Skeletal muscle tissue (tissue), 4 donors: ENCODE results near the gene C6. TPM values are rescaled to one million over a fixed set of nuclear protein-coding genes. Genes with fewer than 3 reads are reported as not detected.
"Not testable (repeated sequence)": the region's sequence is repeated elsewhere in the genome, so short reads cannot be mapped to it uniquely, and the experiment has no call there.

Source experiments
- H3K27ac ChIP-seq: one replicate; pipeline ENCODE4 v1.7.0; 2013; ENCODE audit warnings: mild to moderate bottlenecking, low read depth, low read length, inconsistent platforms
- H3K27me3 ChIP-seq, 3 donors: one replicate each; pipeline ENCODE4 v1.7.0; 2013; ENCODE audit warnings: low read length in 3 of 3; ENCODE audit not compliant: control insufficient read depth in 3 of 3, insufficient read depth in 3 of 3
- H3K36me3 ChIP-seq, 3 donors: one replicate each; pipeline ENCODE4 v1.7.0; 2013; ENCODE audit warnings: low read length in 3 of 3; ENCODE audit not compliant: control insufficient read depth in 3 of 3, insufficient read depth in 3 of 3
- H3K4me1 ChIP-seq, 3 donors: one replicate each; pipeline ENCODE4 v1.7.0; 2013; ENCODE audit warnings: low read length in 3 of 3, mild to moderate bottlenecking in 3 of 3; ENCODE audit not compliant: control insufficient read depth in 3 of 3, insufficient read depth in 3 of 3
- H3K4me3 ChIP-seq, 3 donors: one replicate each; pipeline ENCODE4 v1.7.0; 2013; ENCODE audit warnings: low read length in 3 of 3
- H3K9ac ChIP-seq, 3 donors: one replicate each; pipeline ENCODE4 v1.7.0; 2013; ENCODE audit warnings: low read length in 3 of 3, mild to moderate bottlenecking in 3 of 3, moderate library complexity in 2 of 3, low read depth in 1 of 3
- H3K9me3 ChIP-seq, 3 donors: one replicate each; pipeline ENCODE4 v1.7.0; 2013; ENCODE audit warnings: low read length in 3 of 3; ENCODE audit not compliant: control insufficient read depth in 3 of 3
- total RNA-seq: library from RNA; depleted of rRNA; stranded (reverse); fragments of >200 nt; gene quantifications from one replicate; pipeline ENCODE4 v1.2.3, GENCODE V29; 2014
- donor health status: Osteomylitis.

C6 gene
- total RNA-seq, 1 donor from 2014 or later, result not detected

DNA sequence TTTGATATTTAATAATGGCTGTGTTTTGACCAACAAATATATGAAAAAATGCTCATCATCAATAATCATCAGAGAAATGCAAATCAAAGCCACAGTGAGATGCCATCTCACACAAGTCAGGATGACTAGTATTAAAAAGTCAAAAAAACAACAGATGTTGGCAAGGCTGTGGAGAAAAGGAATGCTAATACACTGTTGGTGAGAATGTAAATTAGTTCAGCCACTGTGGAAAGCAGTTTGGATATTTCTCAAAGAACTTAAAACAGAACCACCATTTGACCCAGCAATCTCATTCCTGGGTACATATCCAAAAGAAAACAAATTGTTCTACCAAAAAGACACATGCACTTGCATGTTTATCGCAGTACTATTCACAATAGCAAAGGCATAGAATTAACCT, 30.0 kb downstream of the C6 start:
- H3K36me3 ChIP-seq, H3K4me3 ChIP-seq, H3K9me3 ChIP-seq, H3K27me3 ChIP-seq, H3K4me1 ChIP-seq, H3K9ac ChIP-seq, H3K27ac ChIP-seq: not testable (repeated sequence)

DNA sequence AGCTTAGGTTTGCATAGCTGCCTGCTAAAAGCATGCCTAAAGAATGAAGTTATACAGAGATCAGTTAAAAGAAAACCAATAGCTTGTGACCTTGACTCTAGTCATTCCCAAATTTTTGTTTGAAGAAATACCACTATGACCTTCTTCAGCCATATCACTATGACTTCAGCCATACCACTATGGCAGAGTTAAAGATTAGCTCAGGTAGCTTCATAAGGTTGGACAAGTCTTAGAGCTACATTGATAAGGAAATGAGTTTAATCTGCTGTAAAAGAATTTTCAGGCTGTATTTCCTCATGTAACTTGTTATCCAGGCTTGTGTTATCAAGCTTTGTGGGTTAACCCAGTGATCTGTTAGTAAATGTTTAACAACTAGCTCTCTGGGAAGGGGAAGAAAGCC, 30.7 kb downstream of the C6 start:
- Histone ChIP-seq H3K9me3 (no peaks in the 10 kb centered on the region), H3K4me1 (no peaks in the 10 kb centered on the region), H3K9ac (no peak overlapping the region), H3K36me3 (no peaks in the 10 kb centered on the region), H3K4me3 (no peak overlapping the region), H3K27me3 (no peaks in the 10 kb centered on the region), H3K27ac (no peak overlapping the region)

DNA sequence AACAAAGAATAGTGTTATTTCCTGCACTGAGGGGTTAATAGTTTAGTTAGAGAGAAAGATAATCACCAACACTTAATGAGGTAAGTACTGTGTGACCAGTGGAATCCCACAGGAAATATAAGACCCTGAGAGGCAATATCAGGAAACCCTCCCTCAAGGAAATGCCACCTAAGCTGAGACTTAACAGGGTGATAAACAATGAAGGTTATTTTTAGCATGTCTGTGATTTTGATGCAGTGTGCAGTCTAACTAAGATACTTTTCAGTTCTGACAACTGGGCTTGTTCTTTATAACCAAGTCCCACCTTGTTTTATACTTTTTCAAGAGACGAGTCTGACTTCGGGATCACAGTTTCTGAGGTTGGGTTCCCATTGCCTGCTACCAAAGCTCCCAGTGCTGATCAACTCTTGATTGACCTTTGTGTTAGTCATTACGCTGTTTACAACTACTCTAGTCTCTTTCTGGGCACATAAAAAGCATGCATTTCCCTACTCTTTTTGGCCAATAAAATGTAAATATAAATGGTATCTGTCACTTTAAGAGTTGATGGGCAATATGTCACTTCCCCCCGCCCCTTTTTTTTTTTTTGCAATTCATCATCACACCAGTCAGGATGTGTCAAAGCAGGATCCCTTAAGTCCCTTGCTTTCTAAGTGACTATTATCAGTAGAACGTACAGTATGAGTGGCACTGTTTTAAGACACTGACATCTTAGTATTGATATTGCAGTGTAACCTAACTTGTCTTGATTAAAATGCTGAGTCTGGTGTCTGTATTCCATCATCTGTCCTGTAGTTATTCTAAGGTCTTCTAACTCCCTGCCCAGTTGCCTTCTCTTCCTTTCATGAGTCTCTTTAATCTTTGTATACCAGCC, 31.4 kb downstream of the C6 start:
- Histone ChIP-seq H3K9me3 (no peaks in the 10 kb centered on the region), H3K27me3 (no peaks in the 10 kb centered on the region), H3K36me3 (no peaks in the 10 kb centered on the region), H3K4me1 (no peaks in the 10 kb centered on the region), H3K27ac (no peak overlapping the region), H3K4me3 (no peak overlapping the region), H3K9ac (no peak overlapping the region)

DNA sequence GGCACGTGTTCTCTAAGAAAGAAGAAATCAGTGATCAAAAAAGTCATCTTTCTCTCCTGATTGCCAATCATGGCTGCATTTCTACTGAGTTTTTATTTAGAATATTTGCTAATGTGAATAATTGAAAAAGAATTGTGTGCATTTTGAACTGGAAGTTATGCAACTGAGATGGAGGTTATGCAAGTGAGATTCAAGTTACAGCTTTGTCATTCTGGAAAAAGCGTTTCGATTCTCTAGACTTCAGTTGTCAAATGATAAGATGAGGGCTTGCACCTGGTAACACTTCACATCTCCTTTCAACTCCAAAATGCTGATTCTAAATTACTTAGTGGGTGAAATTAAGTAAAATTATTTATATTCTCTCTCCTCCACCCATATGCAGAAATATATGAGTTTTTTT, 36.4 kb downstream of the C6 start:
- no peaks in the 10 kb centered on the region for H3K4me1 ChIP-seq
- H3K9ac ChIP-seq, result no peak overlapping the region
- H3K27me3 ChIP-seq, result no peaks in the 10 kb centered on the region
- H3K27ac ChIP-seq, result no peak overlapping the region
- no peaks in the 10 kb centered on the region for H3K9me3 ChIP-seq
- H3K4me3 ChIP-seq, result no peak overlapping the region
- no peaks in the 10 kb centered on the region for H3K36me3 ChIP-seq

DNA sequence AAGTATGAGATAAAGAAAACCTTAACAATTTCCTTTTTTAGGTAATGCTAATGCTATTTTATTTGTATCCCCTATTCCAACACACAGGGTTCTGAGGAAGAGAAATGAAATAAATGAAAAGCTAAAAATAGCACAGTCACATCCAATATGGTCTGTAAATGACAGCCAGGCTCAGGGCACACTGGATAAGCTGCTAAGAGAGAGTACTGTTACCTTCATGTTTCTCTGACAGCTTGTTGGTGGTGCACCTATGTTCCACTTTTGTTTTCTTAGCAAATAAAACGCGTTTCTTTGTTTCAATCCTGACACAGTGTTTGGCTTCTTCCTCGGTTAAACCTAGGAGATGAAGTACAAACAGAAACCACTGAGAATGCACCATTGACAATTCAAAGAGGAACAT, 41.3 kb downstream of the C6 start:
- Histone ChIP-seq H3K4me1 (no peaks in the 10 kb centered on the region), H3K9me3 (no peaks in the 10 kb centered on the region), H3K27me3 (no peaks in the 10 kb centered on the region), H3K4me3 (no peak overlapping the region), H3K27ac (no peak overlapping the region), H3K36me3 (no peaks in the 10 kb centered on the region), H3K9ac (no peak overlapping the region)

DNA sequence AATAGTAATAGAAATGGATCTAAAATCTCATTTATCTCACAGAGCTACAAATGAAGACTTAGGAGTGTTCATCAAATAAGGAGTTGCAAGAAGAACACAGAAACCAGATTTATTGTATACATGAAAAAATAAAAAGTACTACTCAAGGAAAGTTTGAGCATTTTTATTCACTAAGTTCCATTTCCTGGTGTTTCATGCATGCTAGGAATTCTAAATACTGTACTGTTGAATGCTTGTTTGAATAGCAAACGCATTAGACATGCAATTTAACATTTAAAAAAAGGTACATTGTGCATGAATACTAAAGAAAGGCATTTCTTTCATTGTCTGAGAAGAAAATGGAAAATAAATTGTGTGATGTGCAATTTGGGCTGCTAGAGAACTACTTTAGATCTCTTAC, 52.1 kb downstream of the C6 start:
- Histone ChIP-seq H3K27ac (no peak overlapping the region), H3K36me3 (no peaks in the 10 kb centered on the region), H3K27me3 (no peaks in the 10 kb centered on the region), H3K4me3 (no peak overlapping the region), H3K4me1 (no peaks in the 10 kb centered on the region), H3K9me3 (no peaks in the 10 kb centered on the region), H3K9ac (no peak overlapping the region)

DNA sequence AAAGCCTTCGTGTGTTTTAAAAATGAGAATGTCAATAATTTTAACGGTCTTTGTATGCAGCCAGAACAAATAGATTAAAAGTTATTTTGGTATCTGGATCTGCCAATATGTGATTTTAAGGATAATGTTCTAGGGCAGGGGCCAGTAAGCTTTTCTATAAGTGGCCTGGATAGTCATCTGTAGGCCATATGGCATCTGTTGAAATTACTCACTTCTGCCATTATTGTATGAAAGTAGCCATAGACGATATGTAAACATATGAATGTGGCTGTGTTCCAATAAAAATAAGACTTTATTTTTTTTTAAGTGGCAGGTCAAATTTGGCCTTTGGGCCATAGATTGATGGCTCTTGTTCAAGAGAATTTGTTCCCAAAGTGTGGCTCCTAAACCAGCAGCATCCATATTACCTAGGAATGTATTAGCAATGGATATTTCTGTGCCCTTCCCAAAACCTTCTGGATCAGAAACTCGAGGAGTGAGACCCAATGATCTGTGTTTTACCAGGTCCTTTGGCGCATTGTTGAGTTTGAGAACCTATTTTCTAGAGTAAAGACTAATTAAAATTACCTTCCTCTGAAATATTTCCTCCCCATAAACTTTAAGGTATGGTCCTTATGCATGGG, 55.9 kb downstream of the C6 start:
- H3K9ac ChIP-seq, result no peak overlapping the region
- H3K36me3 ChIP-seq, result no peaks in the 10 kb centered on the region
- H3K4me1 ChIP-seq, result no peaks in the 10 kb centered on the region
- H3K9me3 ChIP-seq, result no peaks in the 10 kb centered on the region
- H3K4me3 ChIP-seq, result no peak overlapping the region
- no peak overlapping the region for H3K27ac ChIP-seq
- no peaks in the 10 kb centered on the region for H3K27me3 ChIP-seq

DNA sequence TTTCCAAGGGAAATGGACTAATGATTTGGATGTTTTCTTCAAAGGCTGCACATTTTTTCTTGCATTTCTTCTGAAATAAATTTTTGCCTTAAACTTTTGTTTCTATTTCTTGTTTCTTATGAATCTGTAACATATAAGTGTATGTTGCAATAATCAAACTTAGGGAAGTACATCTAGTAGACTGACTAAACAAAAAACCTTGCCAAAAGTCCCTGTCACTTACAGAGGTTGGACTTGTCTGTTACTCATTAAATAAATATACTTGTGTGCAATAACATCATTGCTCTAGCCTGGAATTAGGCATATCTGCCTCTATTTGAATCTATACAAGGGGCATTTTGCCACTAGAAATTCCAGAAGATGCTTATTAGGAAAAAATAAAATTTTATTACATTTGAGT, 56.6 kb downstream of the C6 start:
- H3K9me3 ChIP-seq, result no peaks in the 10 kb centered on the region
- no peaks in the 10 kb centered on the region for H3K4me1 ChIP-seq
- no peaks in the 10 kb centered on the region for H3K27me3 ChIP-seq
- H3K36me3 ChIP-seq, result no peaks in the 10 kb centered on the region
- no peak overlapping the region for H3K4me3 ChIP-seq
- H3K9ac ChIP-seq, result no peak overlapping the region
- no peak overlapping the region for H3K27ac ChIP-seq

DNA sequence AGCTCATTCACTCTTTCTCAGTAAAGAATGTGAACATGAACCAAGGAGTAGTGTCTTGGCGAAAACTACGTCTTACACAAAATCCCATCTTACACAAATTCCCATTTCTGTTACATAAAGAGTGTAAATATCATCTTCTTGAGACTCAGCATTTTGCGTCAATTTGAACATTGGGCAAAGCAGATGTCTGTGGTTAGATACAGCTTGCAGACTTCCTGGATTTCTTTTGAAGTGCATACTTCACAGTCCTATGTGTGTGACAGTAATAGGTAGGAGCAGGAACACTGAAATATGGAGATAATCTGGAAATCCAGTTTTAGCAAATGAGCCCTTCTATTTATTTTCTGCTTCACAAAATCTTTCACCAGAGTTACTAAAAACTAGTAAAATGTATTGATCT, 58.8 kb downstream of the C6 start:
- H3K9me3 ChIP-seq, result no peaks in the 10 kb centered on the region
- no peaks in the 10 kb centered on the region for H3K27me3 ChIP-seq
- H3K27ac ChIP-seq, result no peak overlapping the region
- H3K9ac ChIP-seq, result no peak overlapping the region
- H3K4me3 ChIP-seq, result no peak overlapping the region
- no peaks in the 10 kb centered on the region for H3K4me1 ChIP-seq
- no peaks in the 10 kb centered on the region for H3K36me3 ChIP-seq

DNA sequence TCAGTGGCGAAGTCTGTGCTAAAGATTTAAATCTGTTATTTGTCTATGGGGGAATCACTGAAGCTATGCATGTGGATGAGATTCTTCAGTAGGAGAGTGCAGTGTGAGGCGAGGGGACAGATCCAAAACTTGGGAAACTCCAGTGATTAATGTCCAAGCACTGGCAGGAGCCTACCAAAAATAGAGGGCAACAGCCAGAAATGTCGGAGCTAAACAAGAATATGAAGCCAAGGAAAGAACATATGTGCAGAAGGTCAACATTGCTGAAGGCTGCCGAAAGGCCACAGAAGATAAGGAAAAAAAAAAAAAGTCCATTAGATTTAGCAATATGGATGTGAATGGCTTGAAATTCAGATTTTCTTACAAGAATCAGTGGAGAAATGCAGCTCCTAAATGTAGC, 61.8 kb downstream of the C6 start:
- Histone ChIP-seq H3K27ac (no peak overlapping the region), H3K9ac (no peak overlapping the region), H3K9me3 (no peaks in the 10 kb centered on the region), H3K4me3 (no peak overlapping the region), H3K36me3 (no peaks in the 10 kb centered on the region), H3K4me1 (no peaks in the 10 kb centered on the region), H3K27me3 (no peaks in the 10 kb centered on the region)
